ENCODE results near the gene AGXT2. TPM values are rescaled to one million over a fixed set of nuclear protein-coding genes. Genes with fewer than 3 reads are reported as not detected.
"Not testable (repeated sequence)": the region's sequence is repeated elsewhere in the genome, so short reads cannot be mapped to it uniquely, and the experiment has no call there.

The AGXT2 gene
- total RNA-seq, 1 experiment from 2014 or later = not detected

GRCh38 chr5:34976347-34976746, 71.4 kb downstream of the AGXT2 start:
- H2BK20ac ChIP-seq (ENCODE audit: low read depth, low read length, poor library complexity, severe bottlenecking) = no peak overlapping the region
- TF ChIP-seq CTCF (conservative IDR thresholded peaks at IDR 0.05) = no peak
- no peaks in the 10 kb centered on the region for H3K4me1 ChIP-seq (ENCODE audit: insufficient read depth, low read length)
- no peak overlapping the region for H3K56ac ChIP-seq (ENCODE audit: insufficient read length, low read depth, low read length)
- no peaks in the 10 kb centered on the region for H3K27me3 Mint-ChIP-seq (ENCODE audit: low read depth)
- H3K4me2 ChIP-seq (ENCODE audit: insufficient read depth, insufficient read length, low read length) = no peak overlapping the region
- H2AFZ ChIP-seq (ENCODE audit: low read length) = no peak overlapping the region
- peaks cover under 1% of the 10 kb centered on the region in 2 experiments; a peak in 2 of 5 replicates for H3K9me3 Mint-ChIP-seq
- no peak overlapping the region for H3K4ac ChIP-seq (ENCODE audit: low read depth, low read length)
- H4K8ac ChIP-seq (replicated peaks; ENCODE audit: insufficient read length, low read depth, low read length) = no peak overlapping the region
- H3K27ac ChIP-seq (ENCODE audit: insufficient read length, low read depth, low read length) = no peak overlapping the region
- H3K9ac ChIP-seq (ENCODE audit: extremely low read depth, insufficient read length, low read length) = no peak overlapping the region
- H3K79me1 ChIP-seq (ENCODE audit: insufficient read depth, low read depth, low read length, poor library complexity, severe bottlenecking) = no peaks in the 10 kb centered on the region
- H2BK15ac ChIP-seq (ENCODE audit: low read depth, low read length) = no peak overlapping the region
- H2AK5ac ChIP-seq (ENCODE audit: insufficient read length, low read length) = no peak overlapping the region
- H3K9me3 ChIP-seq (ENCODE audit: control insufficient read depth, low read depth, low read length) = no peaks in the 10 kb centered on the region
- no peak overlapping the region for H3T11ph ChIP-seq (ENCODE audit: low read length)
- no peak overlapping the region for H3K18ac ChIP-seq (ENCODE audit: insufficient read length, low read depth, low read length)
- H3K23me2 ChIP-seq (ENCODE audit: insufficient read length, low read depth, low read length, poor library complexity, severe bottlenecking) = no peaks in the 10 kb centered on the region
- no peak overlapping the region for H4K91ac ChIP-seq (ENCODE audit: insufficient read length, low read depth, low read length)
- no peak overlapping the region for H4K5ac ChIP-seq (ENCODE audit: insufficient read length, low read depth, low read length)
- peaks cover 4 to 11% of the 10 kb centered on the region in 2 experiments for H3K4me1 Mint-ChIP-seq
- H2BK12ac ChIP-seq (ENCODE audit: insufficient read length, low read depth, low read length) = no peak overlapping the region
- H3K4me3 Mint-ChIP-seq = no peak overlapping the region
- no peak overlapping the region for H3K14ac ChIP-seq (ENCODE audit: insufficient read depth, low read length)
- no CpG with 5 or more reads among the region's 5 CpGs for WGBS (ENCODE audit: extremely low coverage, insufficient read length, low lambda C conversion rate)
- no peak overlapping the region for H2BK120ac ChIP-seq (ENCODE audit: low read depth, low read length, poor library complexity, severe bottlenecking)
- no peaks in the 10 kb centered on the region for H4K20me1 ChIP-seq (ENCODE audit: control insufficient read depth, insufficient read depth, insufficient read length)
- H3K36me3 Mint-ChIP-seq (ENCODE audit: insufficient read depth in 1 of 3, low read depth in 3 of 3) = peaks cover 0 to under 1% (median 0%) of the 10 kb centered on the region in 3 experiments; a peak in 1 of 7 replicates
- peak; percentile 32 for DNase-seq
- H3K27ac Mint-ChIP-seq = no peak overlapping the region
- no peak overlapping the region for H2BK5ac ChIP-seq (ENCODE audit: insufficient read length, low read length)
- H3K79me2 ChIP-seq (ENCODE audit: insufficient read depth, low read length) = no peaks in the 10 kb centered on the region
- no peak overlapping the region for H3K23ac ChIP-seq (ENCODE audit: insufficient read length, low read depth, low read length)
- no peaks in the 10 kb centered on the region for H3K27me3 ChIP-seq (ENCODE audit: insufficient read depth, low read length)

GRCh38 chr5:34971655-34972054, 76.1 kb downstream of the AGXT2 start:
- not testable (repeated sequence) for H4K91ac ChIP-seq (ENCODE audit: insufficient read length, low read depth, low read length); H2BK5ac ChIP-seq (ENCODE audit: insufficient read length, low read length); H3K27me3 Mint-ChIP-seq (ENCODE audit: low read depth); H3K4ac ChIP-seq (ENCODE audit: low read depth, low read length); H3K27ac Mint-ChIP-seq; H3K23ac ChIP-seq (ENCODE audit: insufficient read length, low read depth, low read length); H2BK120ac ChIP-seq (ENCODE audit: low read depth, low read length, poor library complexity, severe bottlenecking); H3K9me3 ChIP-seq (ENCODE audit: control insufficient read depth, low read depth, low read length); H3K4me1 Mint-ChIP-seq; H3K9me3 Mint-ChIP-seq; H3K9ac ChIP-seq (ENCODE audit: extremely low read depth, insufficient read length, low read length); H3K4me3 Mint-ChIP-seq; H3K27ac ChIP-seq (ENCODE audit: insufficient read length, low read depth, low read length); H3K56ac ChIP-seq (ENCODE audit: insufficient read length, low read depth, low read length); H3K4me2 ChIP-seq (ENCODE audit: insufficient read depth, insufficient read length, low read length); DNase-seq; H2BK15ac ChIP-seq (ENCODE audit: low read depth, low read length); H3K4me1 ChIP-seq (ENCODE audit: insufficient read depth, low read length); H2BK20ac ChIP-seq (ENCODE audit: low read depth, low read length, poor library complexity, severe bottlenecking); H3K79me2 ChIP-seq (ENCODE audit: insufficient read depth, low read length); H3K23me2 ChIP-seq (ENCODE audit: insufficient read length, low read depth, low read length, poor library complexity, severe bottlenecking); H4K5ac ChIP-seq (ENCODE audit: insufficient read length, low read depth, low read length); H4K20me1 ChIP-seq (ENCODE audit: control insufficient read depth, insufficient read depth, insufficient read length); H2BK12ac ChIP-seq (ENCODE audit: insufficient read length, low read depth, low read length); H3T11ph ChIP-seq (ENCODE audit: low read length); H2AFZ ChIP-seq (ENCODE audit: low read length); H4K8ac ChIP-seq (replicated peaks; ENCODE audit: insufficient read length, low read depth, low read length); H2AK5ac ChIP-seq (ENCODE audit: insufficient read length, low read length); H3K27me3 ChIP-seq (ENCODE audit: insufficient read depth, low read length); H3K18ac ChIP-seq (ENCODE audit: insufficient read length, low read depth, low read length); H3K14ac ChIP-seq (ENCODE audit: insufficient read depth, low read length); H3K79me1 ChIP-seq (ENCODE audit: insufficient read depth, low read depth, low read length, poor library complexity, severe bottlenecking); H3K36me3 Mint-ChIP-seq (ENCODE audit: insufficient read depth in 1 of 3, low read depth in 3 of 3)
- WGBS (ENCODE audit: extremely low coverage, insufficient read length, low lambda C conversion rate) = no CpG with 5 or more reads among the region's 4 CpGs

Measured in H9 (cell line).